Naive thymus-derived CD4-positive, alpha-beta T cell (primary cell): ENCODE measurements around the gene ITGA5. TPM values are rescaled to one million over a fixed set of nuclear protein-coding genes. Genes with fewer than 3 reads are reported as not detected.

Experiments
- ATAC-seq: fragments of 150-1000 bp; cut with Tn5 transposase; 2 replicates; pipeline ENCODE4 v1.10.0; 2021; ENCODE audit warnings: mild to moderate bottlenecking, moderate library complexity
- CTCF ChIA-PET: fragments of 350-600 bp; sonication (Branson Sonifier 250); formaldehyde crosslinking; loops from one replicate; lab custom pipeline; 2021; ENCODE audit warnings: antibody characterized with exemption; lab: Charles Lee
- POLR2A ChIA-PET: fragments of 350-600 bp; sonication (Branson Sonifier 250); formaldehyde crosslinking; loops from one replicate; lab custom pipeline; 2021; ENCODE audit warnings: antibody characterized with exemption, inconsistent platforms; lab: Charles Lee
- DNase-seq, 9 donors: peaks; one replicate each; pipeline versions ENCODE4 v3.0.0 to v3.0.0-alpha.2; 2020 to 2022; ENCODE audit warnings: mixed read lengths in 1 of 9
- H3K27ac ChIP-seq: one replicate; pipeline ENCODE4 v1.7.0; 2013; ENCODE audit warnings: mild to moderate bottlenecking, low read depth, low read length, moderate library complexity
- H3K27me3 ChIP-seq, 2 donors: one replicate each; pipeline ENCODE4 v1.7.0; 2013; ENCODE audit warnings: low read length in 2 of 2, mild to moderate bottlenecking in 2 of 2, moderate library complexity in 2 of 2; ENCODE audit not compliant: control insufficient read depth in 2 of 2, insufficient read depth in 2 of 2
- H3K36me3 ChIP-seq, 3 experiments: 1 replicate in 2 of 3; 2 replicates in 1 of 3; pipeline ENCODE4 v1.7.0; 2013; ENCODE audit warnings: low read length in 3 of 3, mild to moderate bottlenecking in 3 of 3, moderate library complexity in 1 of 3; ENCODE audit not compliant: insufficient read depth in 3 of 3, control insufficient read depth in 2 of 3
- H3K4me1 ChIP-seq, 2 donors: one replicate each; pipeline ENCODE4 v1.7.0; 2013; ENCODE audit warnings: low read length in 2 of 2, mild to moderate bottlenecking in 2 of 2, moderate library complexity in 1 of 2; ENCODE audit not compliant: control insufficient read depth in 2 of 2, insufficient read depth in 2 of 2
- H3K4me3 ChIP-seq: 2 replicates; pipeline ENCODE4 v1.7.0; 2013; ENCODE audit warnings: mild to moderate bottlenecking, low read length
- H3K9me3 ChIP-seq, 3 experiments: 1 replicate in 2 of 3; 2 replicates in 1 of 3; pipeline ENCODE4 v1.7.0; 2013; ENCODE audit warnings: low read length in 3 of 3; ENCODE audit not compliant: control insufficient read depth in 2 of 3
- H3K27ac Mint-ChIP-seq, 9 donors: one replicate each; pipeline ENCODE4 v1.8.0; 2020 to 2022; ENCODE audit warnings: mixed read lengths in 9 of 9, mild to moderate bottlenecking in 8 of 9, moderate library complexity in 5 of 9, inconsistent platforms in 2 of 9
- H3K27me3 Mint-ChIP-seq, 5 donors: one replicate each; pipeline ENCODE4 v1.8.0; 2021 to 2022; ENCODE audit warnings: mixed read lengths in 5 of 5, mild to moderate bottlenecking in 1 of 5
- H3K36me3 Mint-ChIP-seq, 5 donors: one replicate each; pipeline ENCODE4 v1.8.0; 2020 to 2022; ENCODE audit warnings: mixed read lengths in 5 of 5, mild to moderate bottlenecking in 3 of 5, inconsistent platforms in 1 of 5
- H3K4me1 Mint-ChIP-seq, 7 donors: one replicate each; pipeline ENCODE4 v1.8.0; 2020 to 2022; ENCODE audit warnings: mixed read lengths in 7 of 7, mild to moderate bottlenecking in 3 of 7, inconsistent platforms in 1 of 7
- H3K4me3 Mint-ChIP-seq, 10 donors: one replicate each; pipeline ENCODE4 v1.8.0; 2020 to 2022; ENCODE audit warnings: mild to moderate bottlenecking in 10 of 10, mixed read lengths in 10 of 10, moderate library complexity in 6 of 10, inconsistent platforms in 2 of 10
- H3K9me3 Mint-ChIP-seq, 11 donors: one replicate each; pipeline ENCODE4 v1.8.0; 2020 to 2022; ENCODE audit warnings: mixed read lengths in 11 of 11, mild to moderate bottlenecking in 4 of 11, inconsistent platforms in 1 of 11, moderate library complexity in 1 of 11
- intact Hi-C, 2 donors: fragments of 100-400 bp; cut with micrococcal nuclease; formaldehyde crosslinking; loops; one replicate each; pipeline ENCODE4 v1.15.1; 2023
- polyA plus RNA-seq, 2 donors: library from polyadenylated mRNA; unstranded; fragments of 300-500 nt; fragmentation: Illumina TruSeq; gene quantifications; one replicate each; pipeline ENCODE4 v1.2.3, GENCODE V29; 2021
- total RNA-seq, 6 experiments: library from RNA in 5 of 6; stranded (reverse) in 5 of 6; gene quantifications; 1 replicate in 5 of 6; 2 replicates in 1 of 6; pipeline ENCODE4 v1.2.3 and lab custom pipeline; 2021 to 2026

ITGA5 gene
- total and polyA plus RNA-seq, 7 experiments from 2014 or later: 26.5 to 169 (median 110) TPM

- Mint-ChIP-seq H3K4me1 (peaks cover 45 to 78% (median 59%) of the 10 kb centered on the region in 7 donors), H3K27ac (peak overlapping the region; percentile 86 to 100 (median 97)), H3K27me3 (peaks cover 0 to 17% (median 0%) of the 10 kb centered on the region in 5 donors), H3K4me3 (peak overlapping the region; percentile 78 to 98 (median 94)), H3K36me3 (peaks cover 0 to 16% (median 0%) of the 10 kb centered on the region in 5 donors), H3K9me3 (peaks cover 0 to under 1% (median 0%) of the 10 kb centered on the region in 11 donors)
- ATAC-seq: no peak
- Histone ChIP-seq H3K4me1 (peaks cover 56 to 63% of the 10 kb centered on the region in 2 donors), H3K36me3 (peaks cover 0 to 16% (median 0%) of the 10 kb centered on the region in 3 experiments), H3K9me3 (no peaks in the 10 kb centered on the region), H3K27ac (peak overlapping the region; percentile 96), H3K4me3 (peak overlapping the region; percentile 86), H3K27me3 (no peaks in the 10 kb centered on the region)
- CTCF ChIA-PET: interaction anchor here (0.7 to 12.0 kb wide), 6 partner anchors 8 to 45 kb away, joined by 3 to 162 read pairs (median 8); no protein-coding TSS in a partner anchor
- peak in 2 of 9 donors; percentile 26 to 32 for DNase-seq
- intact Hi-C loops: loop anchor here (2.0 to 10.0 kb wide), 2 partner anchors 21 to 567 kb away; partner anchors contain the start of gene TESPA1 (in 1 of the 2)
- POLR2A ChIA-PET: interaction anchor here (0.6 to 2.9 kb wide), 10 partner anchors 10 to 138 kb away, joined by 3 to 17 read pairs (median 6); partner anchors contain the start of genes CBX5 and NCKAP1L
Observed at GRCh38 chr12:54417712-54418440, 1.2 kb downstream of the ITGA5 start.

- Histone ChIP-seq H3K9me3 (no peaks in the 10 kb centered on the region), H3K27ac (peak overlapping the region; percentile 96), H3K36me3 (peaks cover 0 to 16% (median 0%) of the 10 kb centered on the region in 3 experiments), H3K4me1 (peaks cover 66 to 72% of the 10 kb centered on the region in 2 donors), H3K27me3 (no peaks in the 10 kb centered on the region), H3K4me3 (peak overlapping the region; percentile 86)
- Mint-ChIP-seq H3K27me3 (peaks cover 0 to 11% (median 0%) of the 10 kb centered on the region in 5 donors), H3K9me3 (peaks cover 0 to 2% (median 0%) of the 10 kb centered on the region in 11 donors), H3K27ac (peak overlapping the region; percentile 86 to 100 (median 97)), H3K4me1 (peaks cover 50 to 87% (median 66%) of the 10 kb centered on the region in 7 donors), H3K4me3 (peak overlapping the region; percentile 78 to 98 (median 94)), H3K36me3 (peaks cover 0 to 19% (median 3%) of the 10 kb centered on the region in 5 donors)
- intact Hi-C loops: loop anchor here in 1 of 2 donors (10.0 kb wide), 1 partner anchor 568 kb away; the partner anchor contains the start of gene TESPA1
- POLR2A ChIA-PET: interaction anchor here (0.8 to 2.9 kb wide), 9 partner anchors 14 to 137 kb away, joined by 3 to 19 read pairs (median 6); partner anchors contain the start of genes CBX5, NCKAP1L and ZNF385A
- DNase-seq: peak in 1 of 9 donors; percentile 8
- no peak for ATAC-seq
- CTCF ChIA-PET: interaction anchor here (0.7 to 12.0 kb wide), 6 partner anchors 9 to 34 kb away, joined by 3 to 162 read pairs (median 8); no protein-coding TSS in a partner anchor
Observed at GRCh38 chr12:54416687-54417603, 2.1 kb downstream of the ITGA5 start.

GRCh38 chr12:54415221-54415929, 3.7 kb downstream of the ITGA5 start:
- Histone ChIP-seq H3K4me3 (peak overlapping the region; percentile 29), H3K9me3 (no peaks in the 10 kb centered on the region), H3K27me3 (no peaks in the 10 kb centered on the region), H3K4me1 (peaks cover 75 to 78% of the 10 kb centered on the region in 2 donors), H3K27ac (peak overlapping the region; percentile 96), H3K36me3 (peaks cover 0 to 16% (median 0%) of the 10 kb centered on the region in 3 experiments)
- Mint-ChIP-seq H3K36me3 (peaks cover 0 to 25% (median 8%) of the 10 kb centered on the region in 5 donors), H3K27ac (peak overlapping the region; percentile 86 to 100 (median 97)), H3K4me3 (peak overlapping the region; percentile 60 to 98 (median 92)), H3K4me1 (peaks cover 46 to 87% (median 65%) of the 10 kb centered on the region in 7 donors), H3K27me3 (no peaks in the 10 kb centered on the region), H3K9me3 (peaks cover 0 to 2% (median 0%) of the 10 kb centered on the region in 11 donors)
- CTCF ChIA-PET: interaction anchor here (0.6 to 12.0 kb wide), 6 partner anchors 10 to 156 kb away, joined by 3 to 162 read pairs (median 8); no protein-coding TSS in a partner anchor
- POLR2A ChIA-PET: interaction anchor here (0.7 to 2.9 kb wide), 10 partner anchors 9 to 195 kb away, joined by 3 to 19 read pairs (median 5); partner anchors contain the start of genes CBX5 and HNRNPA1
- intact Hi-C loops: loop anchor here in 1 of 2 donors (1.0 to 10.0 kb wide), 3 partner anchors 11 to 569 kb away; partner anchors contain the start of gene TESPA1
- DNase-seq: peak in 4 of 9 donors; percentile 29 to 35 (median 34)
- no peak for ATAC-seq

- H3K27ac ChIP-seq: peak overlapping the region; percentile 96
- intact Hi-C loops: loop anchor here (1.0 to 10.0 kb wide), 10 partner anchors 9 to 686 kb away; partner anchors contain the start of genes CBX5 (in 2 of the 2), HNRNPA1 (in 2 of the 2), NCKAP1L (in 2 of the 2) and CALCOCO1 (in 1 of the 2)
- H3K4me3 ChIP-seq: peak overlapping the region; percentile 84
- no peaks in the 10 kb centered on the region for H3K27me3 Mint-ChIP-seq
- ChIA-PET POLR2A (interaction anchor here (0.8 to 3.8 kb wide), 12 partner anchors 7 to 134 kb away, joined by 3 to 31 read pairs (median 8); partner anchors contain the start of genes CBX5, HNRNPA1 and NCKAP1L), CTCF (interaction anchor here (0.6 to 12.0 kb wide), 10 partner anchors 7 to 52 kb away, joined by 3 to 162 read pairs (median 4); no protein-coding TSS in a partner anchor)
- no peaks in the 10 kb centered on the region for H3K9me3 ChIP-seq
- H3K27me3 ChIP-seq: no peaks in the 10 kb centered on the region
- H3K36me3 Mint-ChIP-seq: peaks cover 0 to 29% (median 10%) of the 10 kb centered on the region in 5 donors
- peaks cover 0 to 2% (median 0%) of the 10 kb centered on the region in 11 donors for H3K9me3 Mint-ChIP-seq
- peaks cover 69% of the 10 kb centered on the region in 2 donors for H3K4me1 ChIP-seq
- ATAC-seq: peak; percentile 86
- peak; percentile 54 to 90 (median 86) for DNase-seq
- H3K4me1 Mint-ChIP-seq: peaks cover 43 to 91% (median 62%) of the 10 kb centered on the region in 7 donors
- peaks cover 6 to 19% (median 8%) of the 10 kb centered on the region in 3 experiments for H3K36me3 ChIP-seq
- H3K27ac Mint-ChIP-seq: peak overlapping the region; percentile 89 to 100 (median 98)
- H3K4me3 Mint-ChIP-seq: peak overlapping the region; percentile 80 to 92 (median 87)
Observed at GRCh38 chr12:54413284-54414190, 5.5 kb downstream of the ITGA5 start.
